DOHH2 (cell line): Measurements from ENCODE around the gene RARS2.

Source experiments
- H3F3A ChIP-seq: fragments of 200-600 bp; sonication (generic), shearing (Covaris generic); 2 replicates; pipeline ENCODE4 v1.6.0; 2016; ENCODE audit warnings: antibody characterized with exemption, mild to moderate bottlenecking; ENCODE audit not compliant: control insufficient read depth, insufficient read depth
- H3K27ac ChIP-seq: fragments of 200-600 bp; sonication (generic); 2 replicates; pipeline ENCODE4 v1.5.1; 2014; ENCODE audit warnings: low read depth, mild to moderate bottlenecking, low read length, moderate library complexity
- H3K27me3 ChIP-seq: fragments of 200-600 bp; sonication (generic); 2 replicates; pipeline ENCODE4 v1.6.1; 2014; ENCODE audit warnings: mild to moderate bottlenecking, low read length, mixed read lengths; ENCODE audit not compliant: control insufficient read depth
- H3K36me3 ChIP-seq: fragments of 200-600 bp; sonication (generic); 2 replicates; pipeline ENCODE4 v1.6.1; 2014; ENCODE audit warnings: mild to moderate bottlenecking, low read length, moderate library complexity, mixed read lengths; ENCODE audit not compliant: control insufficient read depth
- H3K4me1 ChIP-seq: fragments of 200-600 bp; sonication (generic); 2 replicates; pipeline ENCODE4 v1.6.1; 2014; ENCODE audit warnings: mild to moderate bottlenecking, low read length, mixed read lengths; ENCODE audit not compliant: control insufficient read depth
- H3K4me2 ChIP-seq: fragments of 200-600 bp; sonication (generic); 2 replicates; pipeline ENCODE4 v1.6.0; 2014; ENCODE audit warnings: mild to moderate bottlenecking, low read length, moderate library complexity
- H3K4me3 ChIP-seq: fragments of 200-600 bp; sonication (generic); 2 replicates; pipeline ENCODE4 v1.5.1; 2014; ENCODE audit warnings: mild to moderate bottlenecking, low read length, mixed read lengths
- H3K79me2 ChIP-seq: fragments of 200-600 bp; sonication (generic); 2 replicates; pipeline ENCODE4 v1.6.1; 2014; ENCODE audit warnings: mild to moderate bottlenecking, low read length, mixed read lengths; ENCODE audit not compliant: control insufficient read depth
- H3K9me2 ChIP-seq: fragments of 200-600 bp; sonication (generic); replicated peaks from 2 replicates; pipeline ENCODE4 v1.6.1; 2014; ENCODE audit warnings: mild to moderate bottlenecking, low read length, mixed read lengths; ENCODE audit not compliant: control insufficient read depth
- H3K9me3 ChIP-seq: fragments of 200-600 bp; sonication (generic); 2 replicates; pipeline ENCODE4 v1.6.1; 2014; ENCODE audit warnings: antibody characterized with exemption, low read length, mixed read lengths; ENCODE audit not compliant: control insufficient read depth, insufficient read depth
- H4K20me1 ChIP-seq: fragments of 200-600 bp; sonication (generic); 2 replicates; pipeline ENCODE4 v1.6.0; 2014; ENCODE audit warnings: low read depth, mild to moderate bottlenecking, antibody characterized with exemption, low read length, moderate library complexity; ENCODE audit not compliant: control insufficient read depth, insufficient read depth
- EZH2phosphoT487 ChIP-seq: fragments of 200-600 bp; sonication (generic); IDR thresholded peaks from 2 replicates; pipeline ENCODE4 v1.6.1; 2017; ENCODE audit warnings: borderline replicate concordance, mild to moderate bottlenecking, antibody characterized with exemption, low read length, moderate library complexity, mixed read lengths
- TF ChIP-seq, protein P1 (sequence below): fragments of 200-600 bp; sonication (generic); IDR thresholded peaks from one replicate; pipeline ENCODE4 v1.5.1; 2014; ENCODE audit warnings: antibody characterized with exemption, mild to moderate bottlenecking, low read depth, low read length; ENCODE audit not compliant: poor library complexity, severe bottlenecking

RARS2 gene

DNA sequence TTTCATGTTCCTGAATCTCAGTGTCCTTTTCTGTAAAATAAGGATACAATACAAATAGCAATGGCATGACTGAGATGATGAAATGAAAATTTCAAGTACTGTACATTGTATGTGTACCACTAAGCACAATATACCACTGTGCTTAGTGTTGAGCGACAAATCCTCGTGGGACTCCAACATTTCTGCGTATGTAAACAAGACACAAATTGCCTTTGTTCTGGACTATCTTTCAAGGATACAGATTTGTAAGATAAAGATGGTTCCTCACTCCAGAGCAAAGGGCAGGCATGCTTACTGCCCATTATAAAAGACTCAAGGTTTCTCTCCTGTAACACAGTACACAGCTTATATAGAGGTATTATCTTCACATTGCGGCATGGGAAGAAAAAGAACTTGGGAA lies 6.0 kb downstream of the RARS2 start:
- Histone ChIP-seq H3K79me2 (peaks cover 94% of the 10 kb centered on the region), H3K4me1 (peaks cover 19% of the 10 kb centered on the region), H3K9me3 (no peaks in the 10 kb centered on the region; the same call in 1 of the 2 replicates), H3K36me3 (peaks cover 81% of the 10 kb centered on the region), H3K4me3 (no peak overlapping the region), H3K27ac (no peak overlapping the region), H3K9me2 (no peaks in the 10 kb centered on the region), H3K4me2 (no peak overlapping the region), H4K20me1 (0 out of 2 replicates have a peak, but pooled peaks cover 9% of the 10 kb centered on the region), H3K27me3 (no peaks in the 10 kb centered on the region), H3F3A (0 out of 2 replicates have a peak, but pooled peaks cover 3% of the 10 kb centered on the region)
- TF ChIP-seq, protein P1, sequence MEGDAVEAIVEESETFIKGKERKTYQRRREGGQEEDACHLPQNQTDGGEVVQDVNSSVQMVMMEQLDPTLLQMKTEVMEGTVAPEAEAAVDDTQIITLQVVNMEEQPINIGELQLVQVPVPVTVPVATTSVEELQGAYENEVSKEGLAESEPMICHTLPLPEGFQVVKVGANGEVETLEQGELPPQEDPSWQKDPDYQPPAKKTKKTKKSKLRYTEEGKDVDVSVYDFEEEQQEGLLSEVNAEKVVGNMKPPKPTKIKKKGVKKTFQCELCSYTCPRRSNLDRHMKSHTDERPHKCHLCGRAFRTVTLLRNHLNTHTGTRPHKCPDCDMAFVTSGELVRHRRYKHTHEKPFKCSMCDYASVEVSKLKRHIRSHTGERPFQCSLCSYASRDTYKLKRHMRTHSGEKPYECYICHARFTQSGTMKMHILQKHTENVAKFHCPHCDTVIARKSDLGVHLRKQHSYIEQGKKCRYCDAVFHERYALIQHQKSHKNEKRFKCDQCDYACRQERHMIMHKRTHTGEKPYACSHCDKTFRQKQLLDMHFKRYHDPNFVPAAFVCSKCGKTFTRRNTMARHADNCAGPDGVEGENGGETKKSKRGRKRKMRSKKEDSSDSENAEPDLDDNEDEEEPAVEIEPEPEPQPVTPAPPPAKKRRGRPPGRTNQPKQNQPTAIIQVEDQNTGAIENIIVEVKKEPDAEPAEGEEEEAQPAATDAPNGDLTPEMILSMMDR, result no peak
- TF ChIP-seq EZH2phosphoT487, result no peak

DNA sequence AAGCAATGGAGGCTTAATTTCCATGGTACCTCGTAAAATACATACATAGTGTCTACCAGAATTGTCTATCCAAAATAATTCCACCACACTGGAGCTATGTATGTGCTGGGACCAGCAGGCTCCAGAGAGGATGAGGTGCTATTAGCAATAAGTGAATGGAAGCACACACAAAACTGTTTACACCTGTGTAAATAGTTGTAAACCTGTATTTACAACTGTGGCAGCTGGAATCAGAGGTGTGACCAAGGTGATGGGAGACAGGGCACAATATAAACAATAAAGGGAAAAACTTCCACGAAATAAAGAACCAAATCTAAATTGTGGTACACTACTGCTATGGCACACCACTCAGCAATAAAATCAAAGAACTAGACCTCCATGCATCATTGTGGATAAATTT lies 14.4 kb downstream of the RARS2 start:
- Histone ChIP-seq H3K9me3 (no peaks in the 10 kb centered on the region), H3K36me3 (peaks cover 34% of the 10 kb centered on the region), H3K27me3 (no peaks in the 10 kb centered on the region), H3K4me3 (no peak overlapping the region), H3K27ac (no peak overlapping the region), H4K20me1 (no peaks in the 10 kb centered on the region), H3F3A (no peaks in the 10 kb centered on the region), H3K4me1 (peaks cover 24% of the 10 kb centered on the region), H3K9me2 (no peaks in the 10 kb centered on the region), H3K4me2 (no peak overlapping the region; the same call in 1 of the 2 replicates), H3K79me2 (peaks cover 86% of the 10 kb centered on the region)
- TF ChIP-seq EZH2phosphoT487, result no peak
- TF ChIP-seq, protein P1, result no peak

DNA sequence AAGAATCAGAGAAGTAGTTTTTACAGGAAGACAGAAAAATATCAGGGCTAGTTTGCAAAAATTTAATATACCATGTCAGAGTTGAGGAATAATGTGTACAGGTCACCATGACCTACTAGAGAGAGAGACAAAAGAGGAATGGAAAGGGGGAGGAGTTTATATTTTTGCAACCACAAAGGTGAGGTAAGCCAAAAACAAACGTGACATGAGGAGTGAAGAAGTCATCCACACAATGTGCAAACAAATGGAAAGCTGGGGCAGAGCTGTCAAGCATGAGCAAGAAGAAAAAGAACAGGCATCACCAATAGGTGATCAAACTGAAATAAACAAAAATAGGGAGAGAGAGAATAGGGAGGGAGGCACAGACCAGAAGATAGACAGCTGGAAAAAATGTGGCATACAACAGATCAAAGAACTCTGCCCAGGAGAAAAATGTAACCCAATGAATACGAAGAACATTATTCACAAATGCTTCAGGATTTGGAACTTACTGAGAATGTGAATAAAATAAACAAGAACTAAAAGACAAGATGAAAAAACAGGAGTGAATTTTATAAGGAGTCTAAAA lies 15.5 kb downstream of the RARS2 start:
- H3K36me3 ChIP-seq, result peaks cover 30% of the 10 kb centered on the region
- no peaks in the 10 kb centered on the region for H3K9me3 ChIP-seq
- H3K4me2 ChIP-seq, result no peak overlapping the region
- no peak overlapping the region for H3K4me3 ChIP-seq
- TF ChIP-seq, protein P1, result no peak
- TF ChIP-seq EZH2phosphoT487, result no peak
- no peak overlapping the region for H3K27ac ChIP-seq
- H3K9me2 ChIP-seq, result no peaks in the 10 kb centered on the region
- no peaks in the 10 kb centered on the region for H4K20me1 ChIP-seq
- H3K79me2 ChIP-seq, result peaks cover 87% of the 10 kb centered on the region
- H3K4me1 ChIP-seq, result peaks cover 24% of the 10 kb centered on the region
- H3K27me3 ChIP-seq, result no peaks in the 10 kb centered on the region
- no peaks in the 10 kb centered on the region for H3F3A ChIP-seq
